Activated naive CD8-positive, alpha-beta T cell treated with anti-CD3 and anti-CD28 coated beads, Interleukin-2, amount 50 U/mL, for 16 hours (primary cell): Measurements from ENCODE around the gene HLA-DQA1.
A peak's percentile ranks its signal among the peaks of the same experiment; 100 is the strongest.
"Not testable (repeated sequence)": the region's sequence is repeated elsewhere in the genome, so short reads cannot be mapped to it uniquely, and the experiment has no call there.

Source experiments
- DNase-seq: peaks from one replicate; pipeline ENCODE4 v3.0.0-alpha.2; 2020; ENCODE audit warnings: low read depth, low spot score

The HLA-DQA1 gene

GRCh38 chr6:32637219-32637880 is at the start of gene HLA-DQA1:
Gene HLA-DQA1, plus strand, starts transcription at chr6:32637406. Its CDS starts 53 bp downstream, at chr6:32637459.
- DNase-seq = no peak

- no peak for DNase-seq
These were observed 49.0 kb upstream of the HLA-DQA1 start for GRCh38 chr6:32588156-32588555.

- no peak for DNase-seq
These were observed 47.4 kb upstream of the HLA-DQA1 start, which contains the start of gene HLA-DRB1 for GRCh38 chr6:32589596-32590449. Gene HLA-DRB1, minus strand, starts transcription at chr6:32589848. Its CDS starts 106 bp downstream, at chr6:32589742.

- not testable (repeated sequence) for DNase-seq
These were observed 46.5 kb upstream of the HLA-DQA1 start for GRCh38 chr6:32590713-32591112.

GRCh38 chr6:32597024-32597423 is 40.2 kb upstream of the HLA-DQA1 start:
- DNase-seq = no peak

- no peak for DNase-seq
These were observed 34.8 kb upstream of the HLA-DQA1 start for GRCh38 chr6:32602383-32602782.

GRCh38 chr6:32603222-32603621 is 34.0 kb upstream of the HLA-DQA1 start:
- no peak for DNase-seq

- no peak for DNase-seq
These were observed 33.3 kb upstream of the HLA-DQA1 start for GRCh38 chr6:32603888-32604287.

- no peak for DNase-seq
These were observed 32.8 kb upstream of the HLA-DQA1 start for GRCh38 chr6:32604434-32604877.

GRCh38 chr6:32607263-32607987 is 29.8 kb upstream of the HLA-DQA1 start:
- no peak for DNase-seq

GRCh38 chr6:32607988-32608298 is 29.3 kb upstream of the HLA-DQA1 start:
- DNase-seq = no peak

GRCh38 chr6:32608362-32608761 is 28.8 kb upstream of the HLA-DQA1 start:
- no peak for DNase-seq

GRCh38 chr6:32609391-32609730 is 27.8 kb upstream of the HLA-DQA1 start:
- no peak for DNase-seq

GRCh38 chr6:32609731-32610640 is 27.2 kb upstream of the HLA-DQA1 start:
- peak; percentile 7 for DNase-seq

- no peak for DNase-seq
These were observed 26.4 kb upstream of the HLA-DQA1 start for GRCh38 chr6:32610682-32611296.

- no peak for DNase-seq
These were observed 23.7 kb upstream of the HLA-DQA1 start for GRCh38 chr6:32613475-32613874.

GRCh38 chr6:32614366-32615081 is 22.7 kb upstream of the HLA-DQA1 start:
- no peak for DNase-seq

- no peak for DNase-seq
These were observed 21.2 kb upstream of the HLA-DQA1 start for GRCh38 chr6:32615885-32616532.

- no peak for DNase-seq
These were observed 19.5 kb upstream of the HLA-DQA1 start for GRCh38 chr6:32617751-32618150.

- DNase-seq = no peak
These were observed 15.8 kb upstream of the HLA-DQA1 start for GRCh38 chr6:32621372-32621771.
